Esophagus muscularis mucosa (tissue), 4 donors: ENCODE measurements around the gene AMOT. TPM values are rescaled to one million over a fixed set of nuclear protein-coding genes. Genes with fewer than 3 reads are reported as not detected.

Experiments
- DNase-seq: peaks from one replicate; pipeline ENCODE4 v3.0.0-alpha.2; 2017; ENCODE audit errors: extremely low spot score
- H3K27ac ChIP-seq, 4 donors: fragments of 200-600 bp; sonication (generic); replicated peaks in 1 of 4; 1 replicate in 3 of 4; 2 replicates in 1 of 4; pipeline ENCODE4 v1.5.1; 2016 to 2019; ENCODE audit warnings: mild to moderate bottlenecking in 1 of 4
- H3K27me3 ChIP-seq, 4 donors: fragments of 200-600 bp; sonication (generic); one replicate each; pipeline versions ENCODE4 v1.5.1 to v1.6.0; 2016 to 2019
- H3K36me3 ChIP-seq, 4 donors: fragments of 200-600 bp; sonication (generic); one replicate each; pipeline ENCODE4 v1.5.1; 2016 to 2019
- H3K4me1 ChIP-seq, 4 donors: fragments of 200-600 bp; sonication (generic); one replicate each; pipeline ENCODE4 v1.5.1; 2016 to 2019
- H3K4me3 ChIP-seq, 4 donors: fragments of 200-600 bp; sonication (generic); 1 replicate in 2 of 4; 2 replicates in 2 of 4; pipeline ENCODE4 v1.5.1; 2016 to 2019; ENCODE audit warnings: mild to moderate bottlenecking in 4 of 4, moderate library complexity in 1 of 4
- H3K9me3 ChIP-seq, 4 donors: fragments of 200-600 bp; sonication (generic); 1 replicate in 3 of 4; 2 replicates in 1 of 4; pipeline ENCODE4 v1.5.1; 2016 to 2019
- EP300 ChIP-seq: sonication (generic); formaldehyde crosslinking; IDR thresholded peaks from one replicate; pipeline ENCODE4 v1.6.1; 2017; ENCODE audit warnings: antibody characterized with exemption
- POLR2A ChIP-seq: fragments of 450-650 bp; IDR thresholded peaks from one replicate; pipeline ENCODE4 v1.6.1; 2017; ENCODE audit warnings: antibody characterized with exemption, moderate library complexity, mild to moderate bottlenecking, low read depth
- POLR2AphosphoS5 ChIP-seq, 2 donors: sonication (generic); formaldehyde crosslinking; IDR thresholded peaks; one replicate each; pipeline ENCODE4 v1.6.1; 2017; ENCODE audit warnings: antibody characterized with exemption in 2 of 2
- WGBS: methylation state at CpG from one replicate; pipeline ENCODE4 v1.1.5; 2018; 5-methylcytosine and 5-hydroxymethylcytosine counted together
- intact Hi-C: fragments of 100-400 bp; cut with DNase I; formaldehyde crosslinking; loops from one replicate; pipeline ENCODE4 v1.15.1; 2023
- total RNA-seq, 4 donors: library from RNA; depleted of rRNA; stranded (reverse); fragments of >200 nt; gene quantifications; one replicate each; pipeline versions ENCODE4 v1.1.0 to v1.2.1, GENCODE V29; 2016
- TF ChIP-seq, protein P1 (sequence below), 3 experiments: fragments of 200-600 bp in 2 of 3; fragments of 450-650 bp in 1 of 3; sonication (generic) in 2 of 3; IDR thresholded peaks; one replicate each; pipeline ENCODE4 v1.5.1; 2017 to 2019; ENCODE audit warnings: antibody characterized with exemption in 3 of 3, mild to moderate bottlenecking in 2 of 3, moderate library complexity in 1 of 3

The AMOT gene, protein sequence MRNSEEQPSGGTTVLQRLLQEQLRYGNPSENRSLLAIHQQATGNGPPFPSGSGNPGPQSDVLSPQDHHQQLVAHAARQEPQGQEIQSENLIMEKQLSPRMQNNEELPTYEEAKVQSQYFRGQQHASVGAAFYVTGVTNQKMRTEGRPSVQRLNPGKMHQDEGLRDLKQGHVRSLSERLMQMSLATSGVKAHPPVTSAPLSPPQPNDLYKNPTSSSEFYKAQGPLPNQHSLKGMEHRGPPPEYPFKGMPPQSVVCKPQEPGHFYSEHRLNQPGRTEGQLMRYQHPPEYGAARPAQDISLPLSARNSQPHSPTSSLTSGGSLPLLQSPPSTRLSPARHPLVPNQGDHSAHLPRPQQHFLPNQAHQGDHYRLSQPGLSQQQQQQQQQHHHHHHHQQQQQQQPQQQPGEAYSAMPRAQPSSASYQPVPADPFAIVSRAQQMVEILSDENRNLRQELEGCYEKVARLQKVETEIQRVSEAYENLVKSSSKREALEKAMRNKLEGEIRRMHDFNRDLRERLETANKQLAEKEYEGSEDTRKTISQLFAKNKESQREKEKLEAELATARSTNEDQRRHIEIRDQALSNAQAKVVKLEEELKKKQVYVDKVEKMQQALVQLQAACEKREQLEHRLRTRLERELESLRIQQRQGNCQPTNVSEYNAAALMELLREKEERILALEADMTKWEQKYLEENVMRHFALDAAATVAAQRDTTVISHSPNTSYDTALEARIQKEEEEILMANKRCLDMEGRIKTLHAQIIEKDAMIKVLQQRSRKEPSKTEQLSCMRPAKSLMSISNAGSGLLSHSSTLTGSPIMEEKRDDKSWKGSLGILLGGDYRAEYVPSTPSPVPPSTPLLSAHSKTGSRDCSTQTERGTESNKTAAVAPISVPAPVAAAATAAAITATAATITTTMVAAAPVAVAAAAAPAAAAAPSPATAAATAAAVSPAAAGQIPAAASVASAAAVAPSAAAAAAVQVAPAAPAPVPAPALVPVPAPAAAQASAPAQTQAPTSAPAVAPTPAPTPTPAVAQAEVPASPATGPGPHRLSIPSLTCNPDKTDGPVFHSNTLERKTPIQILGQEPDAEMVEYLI
- total RNA-seq, result 10 to 100 TPM in 1 of 4 donors, 1 to 10 TPM in 3; 4.5 to 11.1 (median 9.2) TPM

DNA sequence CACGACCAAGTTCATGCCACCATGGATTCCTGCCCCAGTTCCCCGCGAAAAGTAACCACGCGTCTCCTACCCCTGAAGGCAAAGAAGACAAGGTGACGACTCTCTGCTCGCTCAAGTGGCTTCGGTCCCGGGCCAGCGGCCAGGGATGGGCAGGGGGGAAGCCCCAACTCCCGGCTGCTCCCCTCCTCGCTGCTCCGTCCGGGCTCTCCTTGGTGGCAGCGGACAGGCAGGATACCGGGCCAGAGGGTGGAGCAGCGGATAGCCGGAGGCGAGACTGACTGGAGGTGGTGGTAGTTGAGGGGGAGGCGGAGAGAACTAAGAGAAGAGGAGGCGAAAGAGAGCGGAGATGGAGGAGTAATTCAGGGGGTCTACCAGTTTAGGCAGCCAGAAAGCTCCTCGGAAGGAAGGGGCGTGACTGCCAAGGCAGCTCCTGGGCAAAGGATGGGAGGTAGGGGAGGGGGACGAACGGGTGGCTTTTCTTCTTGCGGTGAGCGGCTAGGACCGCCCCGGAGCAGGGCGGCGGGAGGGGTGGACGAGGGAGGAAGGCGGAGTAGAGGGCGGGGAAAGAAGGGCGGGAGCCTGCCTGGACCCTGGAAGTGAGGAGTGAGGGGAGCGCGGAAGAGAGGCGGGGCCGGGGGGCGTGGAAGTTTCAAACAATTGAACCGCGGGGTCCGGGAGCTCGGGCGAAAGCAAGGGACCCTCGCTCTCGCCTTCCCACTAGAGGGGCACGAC lies at the start of gene AMOT:
Gene AMOT (minus strand): TSS at position 450 of the 732 bp plus-strand sequence. CDS start 17,705 bp downstream, outside the sequence.
- H3K9me3 ChIP-seq, result no peaks in the 10 kb centered on the region
- WGBS, result 20% methylated on average over 37 of the region's 49 CpGs
- no peaks in the 10 kb centered on the region for H3K36me3 ChIP-seq
- H3K27ac ChIP-seq, result peak within 1 kb of the TSS; percentile 71 to 82 (median 77)
- intact Hi-C loops, result no loop called here
- H3K4me1 ChIP-seq, result peaks cover 0 to 6% (median 3%) of the 10 kb centered on the region in 4 donors
- no peaks in the 10 kb centered on the region for H3K27me3 ChIP-seq
- TF ChIP-seq EP300 (no peak), POLR2AphosphoS5 (IDR thresholded peaks at IDR 0.05) (peak; percentile 46 to 60)
- H3K4me3 ChIP-seq, result peak within 1 kb of the TSS; percentile 62 to 71 (median 66)
- DNase-seq, result peak; percentile 92

DNA sequence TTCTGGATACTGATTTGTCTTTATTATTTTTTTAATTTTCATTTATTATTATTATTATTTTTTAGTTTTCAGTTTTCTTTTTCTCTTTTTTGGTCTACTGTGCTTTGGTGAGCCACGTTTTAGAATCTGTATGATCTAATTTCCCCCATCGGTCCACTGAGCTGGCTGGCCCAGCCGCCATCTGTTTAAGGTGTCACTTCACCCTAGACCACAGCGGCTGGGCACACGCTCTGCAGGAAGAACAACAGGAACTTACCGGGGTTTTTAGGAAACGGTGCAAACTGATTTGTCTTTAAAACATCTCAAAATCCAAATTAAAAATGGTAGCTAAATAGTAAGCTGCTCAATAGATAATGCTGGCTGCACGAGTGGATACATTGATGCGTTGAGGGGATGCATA lies 48.8 kb upstream of the AMOT start:
- intact Hi-C loops, result no loop called here
- Histone ChIP-seq H3K9me3 (no peaks in the 10 kb centered on the region), H3K4me3 (no peak overlapping the region), H3K36me3 (no peaks in the 10 kb centered on the region), H3K27ac (no peak overlapping the region), H3K4me1 (peaks cover 0 to 12% (median 0%) of the 10 kb centered on the region in 4 donors), H3K27me3 (no peaks in the 10 kb centered on the region)
- TF ChIP-seq, protein P1, sequence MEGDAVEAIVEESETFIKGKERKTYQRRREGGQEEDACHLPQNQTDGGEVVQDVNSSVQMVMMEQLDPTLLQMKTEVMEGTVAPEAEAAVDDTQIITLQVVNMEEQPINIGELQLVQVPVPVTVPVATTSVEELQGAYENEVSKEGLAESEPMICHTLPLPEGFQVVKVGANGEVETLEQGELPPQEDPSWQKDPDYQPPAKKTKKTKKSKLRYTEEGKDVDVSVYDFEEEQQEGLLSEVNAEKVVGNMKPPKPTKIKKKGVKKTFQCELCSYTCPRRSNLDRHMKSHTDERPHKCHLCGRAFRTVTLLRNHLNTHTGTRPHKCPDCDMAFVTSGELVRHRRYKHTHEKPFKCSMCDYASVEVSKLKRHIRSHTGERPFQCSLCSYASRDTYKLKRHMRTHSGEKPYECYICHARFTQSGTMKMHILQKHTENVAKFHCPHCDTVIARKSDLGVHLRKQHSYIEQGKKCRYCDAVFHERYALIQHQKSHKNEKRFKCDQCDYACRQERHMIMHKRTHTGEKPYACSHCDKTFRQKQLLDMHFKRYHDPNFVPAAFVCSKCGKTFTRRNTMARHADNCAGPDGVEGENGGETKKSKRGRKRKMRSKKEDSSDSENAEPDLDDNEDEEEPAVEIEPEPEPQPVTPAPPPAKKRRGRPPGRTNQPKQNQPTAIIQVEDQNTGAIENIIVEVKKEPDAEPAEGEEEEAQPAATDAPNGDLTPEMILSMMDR (IDR thresholded peaks at IDR 0.05), result no peak
- TF ChIP-seq POLR2AphosphoS5 (IDR thresholded peaks at IDR 0.05) (no peak), EP300 (no peak), POLR2A (no peak)
- 45% methylated on average over 9 of the region's 9 CpGs for WGBS
- no peak for DNase-seq

DNA sequence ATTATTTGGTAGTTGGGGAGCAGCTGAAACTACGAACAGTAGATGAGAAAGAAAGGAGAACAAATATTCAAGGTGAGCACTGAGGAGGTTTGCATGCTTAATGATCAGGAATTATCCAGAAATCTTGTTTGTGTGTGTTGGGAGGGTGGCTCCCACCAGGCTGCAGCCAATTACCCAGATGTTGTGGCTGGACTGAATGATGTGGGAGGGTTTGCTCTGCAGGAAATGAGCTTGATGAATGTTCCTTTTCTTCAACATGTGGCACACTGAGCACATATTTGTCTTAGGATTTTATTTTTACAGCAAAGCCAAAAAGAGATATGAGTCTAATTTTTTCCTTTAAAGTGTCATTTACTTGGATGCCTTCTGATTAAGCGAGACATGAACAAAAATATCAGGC lies 48.3 kb upstream of the AMOT start:
- Histone ChIP-seq H3K27me3 (no peaks in the 10 kb centered on the region), H3K9me3 (no peaks in the 10 kb centered on the region), H3K4me1 (peaks cover 0 to 12% (median 0%) of the 10 kb centered on the region in 4 donors), H3K27ac (no peak overlapping the region), H3K36me3 (no peaks in the 10 kb centered on the region), H3K4me3 (no peak overlapping the region)
- TF ChIP-seq EP300, result no peak
- TF ChIP-seq POLR2AphosphoS5 (IDR thresholded peaks at IDR 0.05), result no peak
- TF ChIP-seq POLR2A, result no peak
- TF ChIP-seq, protein P1 (IDR thresholded peaks at IDR 0.05), result no peak
- intact Hi-C loops, result no loop called here
- DNase-seq, result no peak
- WGBS, result 61% methylated on average over 2 of the region's 2 CpGs

DNA sequence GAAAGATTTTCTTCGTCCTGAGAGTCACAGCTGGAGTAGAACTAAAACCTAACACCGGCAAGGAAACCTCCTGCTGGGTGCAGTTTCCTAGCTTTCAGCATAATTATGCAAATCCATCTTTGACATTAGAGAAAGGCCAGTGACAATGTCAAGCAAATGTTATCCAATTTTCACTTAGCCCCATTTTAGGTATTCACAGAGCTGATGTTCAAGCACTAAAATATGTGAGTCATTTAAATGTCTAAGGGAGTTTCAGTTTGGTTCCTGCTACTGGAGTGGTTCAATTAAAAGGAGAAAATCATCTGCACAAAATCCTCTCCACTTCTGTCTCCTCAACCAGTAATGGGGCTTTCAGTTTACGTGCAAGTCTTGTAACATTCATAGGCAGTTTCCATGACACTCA lies 37.1 kb upstream of the AMOT start:
- no peaks in the 10 kb centered on the region for H3K36me3 ChIP-seq
- no peak overlapping the region for H3K27ac ChIP-seq
- TF ChIP-seq POLR2AphosphoS5 (IDR thresholded peaks at IDR 0.05) (no peak), POLR2A (no peak)
- no peaks in the 10 kb centered on the region for H3K27me3 ChIP-seq
- intact Hi-C loops, result no loop called here
- H3K4me1 ChIP-seq, result no peaks in the 10 kb centered on the region
- no peaks in the 10 kb centered on the region for H3K9me3 ChIP-seq
- H3K4me3 ChIP-seq, result no peak overlapping the region
- no peak for DNase-seq
- 68% methylated on average over 3 of the region's 3 CpGs for WGBS

DNA sequence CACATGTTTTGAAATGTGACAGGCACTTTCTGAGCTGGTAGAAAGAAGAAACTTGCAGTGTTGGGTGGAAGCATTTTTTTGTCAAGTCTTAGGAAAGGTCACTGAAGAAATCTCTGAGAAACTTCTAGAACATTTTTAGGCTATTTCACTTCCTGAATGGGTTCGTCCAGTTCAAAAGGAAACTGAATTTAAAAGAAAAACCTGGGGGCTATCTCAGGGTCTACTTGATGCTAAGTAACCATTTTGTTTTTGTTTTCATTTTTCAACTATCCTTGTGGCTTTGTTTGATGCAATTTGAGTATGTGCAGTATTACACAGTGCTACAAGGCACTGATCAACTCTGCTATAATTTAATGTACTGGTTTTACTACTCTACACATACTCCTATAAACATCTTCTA lies 34.0 kb upstream of the AMOT start:
- intact Hi-C loops, result no loop called here
- no peak for DNase-seq
- H3K27ac ChIP-seq, result no peak overlapping the region
- H3K36me3 ChIP-seq, result no peaks in the 10 kb centered on the region
- no peak for TF ChIP-seq POLR2AphosphoS5 (IDR thresholded peaks at IDR 0.05)
- no peak for TF ChIP-seq POLR2A
- TF ChIP-seq, protein P1 (IDR thresholded peaks at IDR 0.05), result no peak
- TF ChIP-seq EP300, result no peak
- H3K4me3 ChIP-seq, result no peak overlapping the region
- H3K4me1 ChIP-seq, result no peaks in the 10 kb centered on the region
- WGBS, result 36% methylated on average over 1 of the region's 1 CpG
- H3K9me3 ChIP-seq, result no peaks in the 10 kb centered on the region
- no peaks in the 10 kb centered on the region for H3K27me3 ChIP-seq
